CD4-positive, alpha-beta T cell (primary cell): ENCODE measurements around the gene NKX6-1. TPM values are rescaled to one million over a fixed set of nuclear protein-coding genes. Genes with fewer than 3 reads are reported as not detected.

Source experiments
- ATAC-seq: fragments of 200-7000 bp; cut with Tn5 transposase; one replicate; pipeline ENCODE4 v1.10.0; 2022; ENCODE audit warnings: mild to moderate bottlenecking; ENCODE audit not compliant: poor library complexity
- CTCF ChIA-PET: fragments of 350-600 bp; sonication (Branson Sonifier 250); formaldehyde crosslinking; loops from one replicate; lab custom pipeline; 2021; ENCODE audit warnings: antibody characterized with exemption, inconsistent platforms; lab: Charles Lee
- POLR2A ChIA-PET: fragments of 350-600 bp; sonication (Branson Sonifier 250); formaldehyde crosslinking; loops from one replicate; lab custom pipeline; 2021; ENCODE audit warnings: antibody characterized with exemption, inconsistent platforms; lab: Charles Lee
- DNase-seq, 14 experiments: peaks; one replicate each; pipeline ENCODE4 v3.0.0-alpha.2; 2013 to 2020; ENCODE audit warnings: mixed read lengths in 2 of 14
- H3K27ac ChIP-seq, 2 donors: one replicate each; pipeline versions ENCODE4 v1.5.1 to v1.7.0; 2013; ENCODE audit warnings: low read length in 2 of 2, low read depth in 1 of 2, mild to moderate bottlenecking in 1 of 2
- H3K27me3 ChIP-seq, 2 experiments: 1 replicate in 1 of 2; 2 replicates in 1 of 2; pipeline versions ENCODE4 v1.6.1 to v1.7.0; 2013; ENCODE audit warnings: low read length in 2 of 2, control low read depth in 1 of 2, mild to moderate bottlenecking in 1 of 2, moderate library complexity in 1 of 2; ENCODE audit not compliant: insufficient read depth in 2 of 2, control insufficient read depth in 1 of 2
- H3K36me3 ChIP-seq: one replicate; pipeline ENCODE4 v1.6.1; 2013; ENCODE audit warnings: low read length, control low read depth; ENCODE audit not compliant: insufficient read depth
- H3K4me1 ChIP-seq: one replicate; pipeline ENCODE4 v1.6.1; 2013; ENCODE audit warnings: low read length, control low read depth; ENCODE audit not compliant: insufficient read depth
- H3K4me3 ChIP-seq: one replicate; pipeline ENCODE4 v1.5.1; 2013; ENCODE audit warnings: mild to moderate bottlenecking, low read length, moderate library complexity
- H3K9me3 ChIP-seq, 2 experiments: 1 replicate in 1 of 2; 2 replicates in 1 of 2; pipeline versions ENCODE4 v1.6.1 to v1.7.0; 2013; ENCODE audit warnings: low read length in 2 of 2, mild to moderate bottlenecking in 2 of 2, control low read depth in 1 of 2, moderate library complexity in 1 of 2; ENCODE audit not compliant: control insufficient read depth in 1 of 2, insufficient read depth in 1 of 2
- H3K27ac Mint-ChIP-seq: one replicate; pipeline ENCODE4 v1.8.0; 2020; ENCODE audit warnings: mixed read lengths
- H3K27me3 Mint-ChIP-seq: one replicate; pipeline ENCODE4 v1.8.0; 2021; ENCODE audit warnings: mixed read lengths
- H3K36me3 Mint-ChIP-seq: one replicate; pipeline ENCODE4 v1.8.0; 2021; ENCODE audit warnings: low read depth, mixed read lengths
- H3K4me1 Mint-ChIP-seq: one replicate; pipeline ENCODE4 v1.8.0; 2021; ENCODE audit warnings: low read depth, mixed read lengths
- H3K4me3 Mint-ChIP-seq: one replicate; pipeline ENCODE4 v1.8.0; 2020; ENCODE audit warnings: mild to moderate bottlenecking, mixed read lengths
- H3K9me3 Mint-ChIP-seq: one replicate; pipeline ENCODE4 v1.8.0; 2020; ENCODE audit warnings: mixed read lengths
- CTCF ChIP-seq: fragments of 200-600 bp; IDR thresholded peaks from one replicate; pipeline ENCODE4 v1.8.0; 2022; ENCODE audit warnings: antibody characterized with exemption, mild to moderate bottlenecking
- intact Hi-C, 2 experiments: fragments of 100-400 bp; cut with DNase I in 1 of 2; cut with micrococcal nuclease in 1 of 2; formaldehyde crosslinking; loops; one replicate each; pipeline versions ENCODE4 v1.15.1 to v1.9.0; 2023 to 2025; cut with DNase I, micrococcal nuclease
- total RNA-seq, 174 experiments: library from RNA in 2 of 174; stranded (reverse) in 2 of 174; gene quantifications; one replicate each; pipeline ENCODE4 v1.2.3 and lab custom pipeline; 2021 to 2026

The NKX6-1 gene
- total RNA-seq, 2 experiments from 2014 or later = not detected

DNA sequence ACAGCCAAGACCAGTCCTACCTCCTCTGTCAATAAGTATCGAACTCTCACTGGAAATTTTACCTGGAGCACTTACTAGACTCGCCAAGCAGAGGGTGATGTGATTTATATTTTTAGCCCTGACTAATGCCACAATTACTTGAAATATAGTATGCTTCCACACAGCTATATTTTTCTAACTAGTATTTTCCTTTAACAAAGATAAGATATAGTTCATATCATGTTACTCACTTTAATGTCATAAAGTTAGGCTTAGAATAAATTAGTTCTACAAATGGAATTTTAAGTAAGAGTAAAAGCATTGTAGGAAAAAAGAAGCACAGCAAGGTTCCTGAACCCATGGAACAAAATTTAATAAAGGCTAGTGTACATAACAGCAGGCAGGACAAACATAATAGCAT lies 16.0 kb upstream of the NKX6-1 start:
- Mint-ChIP-seq H3K9me3 (no peaks in the 10 kb centered on the region), H3K4me1 (no peaks in the 10 kb centered on the region), H3K36me3 (no peaks in the 10 kb centered on the region), H3K4me3 (no peak overlapping the region), H3K27ac (no peak overlapping the region), H3K27me3 (peaks cover 65% of the 10 kb centered on the region)
- no peak for DNase-seq
- H3K9me3 ChIP-seq = no peaks in the 10 kb centered on the region
- no peaks in the 10 kb centered on the region for H3K36me3 ChIP-seq
- intact Hi-C loops = no loop called here
- no peaks in the 10 kb centered on the region for H3K4me1 ChIP-seq
- no peak for TF ChIP-seq CTCF
- no peak overlapping the region for H3K4me3 ChIP-seq
- no peak overlapping the region for H3K27ac ChIP-seq
- ChIA-PET CTCF (no interaction called here), POLR2A (no interaction called here)
- peaks cover 5 to 42% of the 10 kb centered on the region in 2 experiments for H3K27me3 ChIP-seq
- no peak for ATAC-seq

GRCh38 chr4:84512277-84512676 lies 13.2 kb upstream of the NKX6-1 start:
- no peak for TF ChIP-seq CTCF
- Histone ChIP-seq H3K27me3 (peaks cover 6 to 65% of the 10 kb centered on the region in 2 experiments), H3K27ac (no peak overlapping the region), H3K36me3 (no peaks in the 10 kb centered on the region), H3K4me3 (no peak overlapping the region), H3K9me3 (no peaks in the 10 kb centered on the region), H3K4me1 (no peaks in the 10 kb centered on the region)
- Mint-ChIP-seq H3K36me3 (no peaks in the 10 kb centered on the region), H3K27ac (no peak overlapping the region), H3K27me3 (peaks cover 71% of the 10 kb centered on the region), H3K4me3 (no peak overlapping the region), H3K9me3 (no peaks in the 10 kb centered on the region), H3K4me1 (no peaks in the 10 kb centered on the region)
- DNase-seq = no peak
- ChIA-PET CTCF (no interaction called here), POLR2A (no interaction called here)
- ATAC-seq = no peak
- intact Hi-C loops = no loop called here

- no peak for DNase-seq
- Mint-ChIP-seq H3K36me3 (no peaks in the 10 kb centered on the region), H3K27me3 (peaks cover 70% of the 10 kb centered on the region), H3K4me3 (no peak overlapping the region), H3K27ac (no peak overlapping the region), H3K4me1 (no peaks in the 10 kb centered on the region), H3K9me3 (no peaks in the 10 kb centered on the region)
- POLR2A ChIA-PET = no interaction called here
- Histone ChIP-seq H3K9me3 (no peaks in the 10 kb centered on the region), H3K4me1 (no peaks in the 10 kb centered on the region), H3K27ac (no peak overlapping the region), H3K27me3 (peaks cover 6 to 70% of the 10 kb centered on the region in 2 experiments), H3K36me3 (no peaks in the 10 kb centered on the region), H3K4me3 (no peak overlapping the region)
- CTCF ChIA-PET = no interaction called here
- no peak for TF ChIP-seq CTCF
- intact Hi-C loops = no loop called here
- ATAC-seq = no peak
Measured at GRCh38 chr4:84511703-84512102, 12.6 kb upstream of the NKX6-1 start.
